H1 (cell line): ENCODE results near the gene ZBTB9. TPM values are rescaled to one million over a fixed set of nuclear protein-coding genes. Genes with fewer than 3 reads are reported as not detected.

ENCODE experiments used
- CTCF ChIA-PET: fragments of 300-600 bp; sonication (Branson Sonifier 250); formaldehyde crosslinking; loops from one replicate; lab custom pipeline; 2021; ENCODE audit not compliant: partially characterized antibody; lab: Charles Lee
- POLR2A ChIA-PET: fragments of 300-600 bp; sonication (Branson Sonifier 250); formaldehyde crosslinking; loops from one replicate; lab custom pipeline; 2021; ENCODE audit warnings: inconsistent platforms; ENCODE audit not compliant: partially characterized antibody; lab: Charles Lee
- DNase-seq, 2 experiments: peaks; one replicate each; pipeline versions ENCODE4 v3.0.0 to v3.0.0-alpha.2; 2010 to 2022; ENCODE audit warnings: low spot score in 2 of 2, low read depth in 1 of 2, mixed read lengths in 1 of 2
- FAIRE-seq: peaks from 2 replicates; lab custom pipeline; 2011; peaks lifted over from hg19 to GRCh38; lab: Jason Lieb, UNC
- H2AFZ ChIP-seq: 2 replicates; pipeline ENCODE4 v1.8.1; 2012; ENCODE audit warnings: low read length, inconsistent platforms
- H2AK5ac ChIP-seq: 2 replicates; pipeline ENCODE4 v1.6.1; 2013; ENCODE audit warnings: low read depth, low read length
- H2BK120ac ChIP-seq: replicated peaks from 2 replicates; pipeline ENCODE3; 2013; ENCODE audit warnings: low read depth, low read length, inconsistent platforms
- H2BK12ac ChIP-seq: 2 replicates; pipeline ENCODE4 v1.6.1; 2013; ENCODE audit warnings: low read depth, low read length
- H2BK15ac ChIP-seq: 2 replicates; pipeline ENCODE4 v1.6.1; 2013; ENCODE audit warnings: low read length
- H2BK20ac ChIP-seq: 2 replicates; pipeline ENCODE4 v1.6.1; 2013; ENCODE audit warnings: low read length
- H2BK5ac ChIP-seq: 2 replicates; pipeline ENCODE4 v1.6.1; 2013; ENCODE audit warnings: low read depth, low read length
- H3K14ac ChIP-seq: 2 replicates; pipeline ENCODE4 v1.6.1; 2013; ENCODE audit warnings: inconsistent platforms; ENCODE audit not compliant: insufficient read length
- H3K18ac ChIP-seq: 2 replicates; pipeline ENCODE4 v1.6.1; 2013; ENCODE audit warnings: low read length; ENCODE audit errors: extremely low read depth
- H3K23ac ChIP-seq: 2 replicates; pipeline ENCODE4 v1.6.1; 2013; ENCODE audit warnings: inconsistent platforms; ENCODE audit not compliant: insufficient read length
- H3K23me2 ChIP-seq: 2 replicates; pipeline ENCODE4 v1.6.1; 2013; ENCODE audit warnings: low read depth, low read length
- H3K27ac ChIP-seq: 2 replicates; pipeline ENCODE4 v1.6.1; 2011; ENCODE audit warnings: low read depth, low read length, inconsistent platforms
- H3K27me3 ChIP-seq, 4 experiments: replicated peaks in 1 of 4; 1 replicate in 1 of 4; 2 replicates in 3 of 4; pipeline versions ENCODE4 v1.6.1 to v1.8.1; 2011 to 2013; ENCODE audit warnings: low read length in 3 of 4, mild to moderate bottlenecking in 3 of 4, inconsistent platforms in 2 of 4, mixed read lengths in 2 of 4, moderate library complexity in 1 of 4; ENCODE audit not compliant: control insufficient read depth in 3 of 4, insufficient read depth in 3 of 4; ENCODE audit errors: extremely low read depth in 1 of 4
- H3K36me3 ChIP-seq, 4 experiments: 2 replicates each; pipeline versions ENCODE4 v1.6.1 to v1.8.1; 2011 to 2013; ENCODE audit warnings: mild to moderate bottlenecking in 4 of 4, low read length in 3 of 4, moderate library complexity in 2 of 4, control low read depth in 1 of 4, inconsistent platforms in 1 of 4; ENCODE audit not compliant: insufficient read depth in 4 of 4, control insufficient read depth in 2 of 4
- H3K4ac ChIP-seq: replicated peaks from 2 replicates; pipeline ENCODE3; 2013; ENCODE audit warnings: low read length, low read depth, mixed read lengths, inconsistent platforms; ENCODE audit not compliant: insufficient read length
- H3K4me1 ChIP-seq, 4 experiments: replicated peaks in 1 of 4; 1 replicate in 1 of 4; 2 replicates in 3 of 4; pipeline versions ENCODE4 v1.6.1 to v1.8.1; 2011 to 2013; ENCODE audit warnings: low read length in 3 of 4, inconsistent platforms in 2 of 4, mixed read lengths in 1 of 4; ENCODE audit not compliant: insufficient read depth in 4 of 4, control insufficient read depth in 3 of 4
- H3K4me2 ChIP-seq, 2 experiments: 2 replicates each; pipeline versions ENCODE4 v1.6.1 to v1.8.1; 2011 to 2013; ENCODE audit warnings: low read depth in 2 of 2, low read length in 2 of 2, control low read depth in 1 of 2, inconsistent platforms in 1 of 2, mild to moderate bottlenecking in 1 of 2; ENCODE audit not compliant: insufficient read depth in 1 of 2
- H3K4me3 ChIP-seq, 4 experiments: fragments of 200-600, 300-600 bp in 1 of 4; sonication (generic), shearing (Covaris generic), sonication (Bioruptor Twin) in 1 of 4; 2 replicates each; pipeline versions ENCODE4 v1.5.1 to v1.8.1; 2011 to 2016; ENCODE audit warnings: low read length in 4 of 4, low read depth in 3 of 4, control low read depth in 2 of 4, inconsistent platforms in 2 of 4, mild to moderate bottlenecking in 2 of 4, mixed read lengths in 1 of 4, moderate library complexity in 1 of 4; ENCODE audit not compliant: insufficient read depth in 2 of 4; ENCODE audit errors: extremely low read depth in 1 of 4
- H3K56ac ChIP-seq: replicated peaks from 2 replicates; pipeline ENCODE3; 2013; ENCODE audit warnings: low read depth, mild to moderate bottlenecking, mixed read lengths, low read length, inconsistent platforms; ENCODE audit not compliant: insufficient read length
- H3K79me1 ChIP-seq: 2 replicates; pipeline ENCODE4 v1.6.1; 2013; ENCODE audit warnings: low read depth, low read length, control low read depth
- H3K79me2 ChIP-seq, 2 experiments: 2 replicates each; pipeline versions ENCODE4 v1.6.1 to v1.8.1; 2012 to 2013; ENCODE audit warnings: low read length in 2 of 2, mild to moderate bottlenecking in 2 of 2, inconsistent platforms in 1 of 2; ENCODE audit not compliant: insufficient read depth in 2 of 2, control insufficient read depth in 1 of 2
- H3K9ac ChIP-seq, 4 experiments: replicated peaks in 1 of 4; 1 replicate in 1 of 4; 2 replicates in 3 of 4; pipeline versions ENCODE4 v1.6.1 to v1.8.1; 2011 to 2013; ENCODE audit warnings: low read depth in 3 of 4, low read length in 3 of 4, control low read depth in 2 of 4, mild to moderate bottlenecking in 2 of 4, moderate library complexity in 2 of 4, inconsistent platforms in 1 of 4; ENCODE audit errors: extremely low read depth in 1 of 4
- H3K9me3 ChIP-seq, 2 experiments: 2 replicates each; pipeline versions ENCODE4 v1.6.1 to v1.8.1; 2012 to 2013; ENCODE audit warnings: mild to moderate bottlenecking in 2 of 2, moderate library complexity in 2 of 2, control low read depth in 1 of 2, inconsistent platforms in 1 of 2, low read depth in 1 of 2, low read length in 1 of 2, mixed read lengths in 1 of 2; ENCODE audit not compliant: insufficient read depth in 2 of 2
- H4K20me1 ChIP-seq, 2 experiments: replicated peaks in 1 of 2; 2 replicates each; pipeline versions ENCODE3 to v1.8.1; 2011 to 2013; ENCODE audit warnings: inconsistent platforms in 2 of 2, low read length in 2 of 2, mild to moderate bottlenecking in 1 of 2; ENCODE audit not compliant: insufficient read depth in 2 of 2, control insufficient read depth in 1 of 2
- H4K5ac ChIP-seq: 2 replicates; pipeline ENCODE4 v1.6.1; 2013; ENCODE audit warnings: low read length, low read depth, mixed read lengths, inconsistent platforms; ENCODE audit not compliant: insufficient read length
- H4K8ac ChIP-seq: 2 replicates; pipeline ENCODE4 v1.8.0; 2013; ENCODE audit warnings: mild to moderate bottlenecking, moderate library complexity, low read length, inconsistent platforms; ENCODE audit not compliant: insufficient read depth; ENCODE audit errors: extremely low read depth
- H4K91ac ChIP-seq: replicated peaks from 2 replicates; pipeline ENCODE3; 2013; ENCODE audit warnings: low read length, mixed read lengths, inconsistent platforms; ENCODE audit not compliant: insufficient read length
- ASH2L ChIP-seq: fragments of 200-600, 300-600 bp; sonication (generic); IDR thresholded peaks from one replicate; pipeline ENCODE4 v1.7.1; 2017; ENCODE audit warnings: low read length
- ATF2 ChIP-seq: IDR thresholded peaks from 2 replicates; pipeline ENCODE4 v1.6.1; 2012; ENCODE audit warnings: low read length, inconsistent platforms
- BACH1 ChIP-seq: IDR thresholded peaks from 2 replicates; pipeline ENCODE4 v1.6.1; 2012; ENCODE audit warnings: low read length, improper control_type of control experiment
- BCL11A ChIP-seq, 2 experiments: IDR thresholded peaks; one replicate each; pipeline ENCODE4 v1.6.1; 2011; ENCODE audit warnings: low read depth in 2 of 2, low read length in 2 of 2, mild to moderate bottlenecking in 2 of 2
- CBX8 ChIP-seq: fragments of 300-800, 300-1000 bp; sonication (generic); IDR thresholded peaks from 2 replicates; pipeline ENCODE4 v1.7.1; 2016; ENCODE audit warnings: low read depth, low read length, borderline replicate concordance
- CHD1 ChIP-seq: IDR thresholded peaks from 2 replicates; pipeline ENCODE4 v1.6.1; 2012; ENCODE audit warnings: low read depth, low read length, improper control_type of control experiment
- KDM5A ChIP-seq: fragments of 200-600 bp; IDR thresholded peaks from 2 replicates; pipeline ENCODE4 v1.7.1; 2012; ENCODE audit warnings: mild to moderate bottlenecking, low read length, inconsistent platforms, mixed read lengths
- MAX ChIP-seq: IDR thresholded peaks from 2 replicates; pipeline ENCODE4 v1.6.1; 2012; ENCODE audit warnings: inconsistent platforms
- RBBP5 ChIP-seq: IDR thresholded peaks from 2 replicates; pipeline ENCODE4 v1.7.1; 2012; ENCODE audit warnings: low read depth, mild to moderate bottlenecking, inconsistent platforms, low read length, moderate library complexity, borderline replicate concordance
- RXRA ChIP-seq: IDR thresholded peaks from 2 replicates; pipeline ENCODE4 v1.6.1; 2011; ENCODE audit warnings: low read depth, mild to moderate bottlenecking, low read length, moderate library complexity; ENCODE audit not compliant: insufficient read depth
- SIRT6 ChIP-seq: IDR thresholded peaks from one replicate; pipeline ENCODE4 v1.7.1; 2012; ENCODE audit warnings: low read length, inconsistent platforms
- SP2 ChIP-seq: IDR thresholded peaks from 2 replicates; pipeline ENCODE4 v1.6.1; 2012; ENCODE audit warnings: mild to moderate bottlenecking, low read length, inconsistent platforms
- ZNF274 ChIP-seq: IDR thresholded peaks from 2 replicates; pipeline ENCODE4 v1.7.0; 2012; ENCODE audit warnings: low read length, borderline replicate concordance; ENCODE audit errors: extremely low read depth
- WGBS, 2 experiments: shearing (Covaris generic) in 1 of 2; methylation state at CpG; one replicate each; pipeline versions ENCODE4 v1.1.6 to v1.1.7; 2013 to 2015; ENCODE audit warnings: low lambda C conversion rate in 2 of 2, mixed read lengths in 2 of 2, inconsistent platforms in 1 of 2, low coverage in 1 of 2, missing lambda C conversion rate in 1 of 2; ENCODE audit not compliant: insufficient replicate concordance in 2 of 2, insufficient coverage in 1 of 2, insufficient read length in 1 of 2; ENCODE audit errors: extremely low coverage in 1 of 2, missing lambda C conversion rate in 1 of 2; 5-methylcytosine and 5-hydroxymethylcytosine counted together
- polyA plus RNA-seq, 7 experiments: library from polyadenylated mRNA; depleted of rRNA in 3 of 7; stranded (reverse) in 5 of 7; unstranded in 2 of 7; fragments of >200 nt in 5 of 7; fragments of 200-250 nt in 2 of 7; gene quantifications; 1 replicate in 5 of 7; 2 replicates in 1 of 7; 4 replicates in 1 of 7; pipeline versions ENCODE4 v1.2.1 to v1.2.3, GENCODE V29; 2011 to 2013; ENCODE audit warnings: missing spikeins in 2 of 7, mixed read lengths in 2 of 7
- total RNA-seq: library from RNA; stranded (reverse); fragmentation: NEBNext Ultra II Directional; extraction: Animal tissue kit (Norgen Biotek cat#: 25700); gene quantifications from 2 replicates; pipeline ENCODE4 v1.2.1, GENCODE V29; 2021

Gene ZBTB9
- total and polyA plus RNA-seq, 2 of the 8 experiments (the other 6 are each of a cell fraction or from before 2014, with no cell fraction given), result 16.9 to 20.2 TPM

GRCh38 chr6:33469661-33470060, 15.3 kb downstream of the ZBTB9 start:
- Histone ChIP-seq H3K27me3 (no peaks in the 10 kb centered on the region), H2BK5ac (no peak overlapping the region), H2AK5ac (no peak overlapping the region), H4K91ac (no peak overlapping the region), H3K36me3 (no peaks in the 10 kb centered on the region), H3K56ac (no peak overlapping the region), H4K20me1 (no peaks in the 10 kb centered on the region), H4K8ac (no peak overlapping the region), H3K14ac (no peak overlapping the region), H3K18ac (no peak overlapping the region), H3K23me2 (no peaks in the 10 kb centered on the region), H3K4me3 (no peak overlapping the region), H4K5ac (no peak overlapping the region), H2BK120ac (no peak overlapping the region), H2AFZ (no peak overlapping the region), H2BK12ac (no peak overlapping the region), H2BK15ac (no peak overlapping the region), H2BK20ac (no peak overlapping the region), H3K79me1 (no peaks in the 10 kb centered on the region), H3K4ac (no peak overlapping the region), H3K4me1 (no peaks in the 10 kb centered on the region), H3K9ac (no peak overlapping the region), H3K23ac (no peak overlapping the region), H3K79me2 (no peaks in the 10 kb centered on the region), H3K9me3 (peaks cover 0 to 5% of the 10 kb centered on the region in 2 experiments; a peak in 1 of 4 replicates), H3K27ac (no peak overlapping the region), H3K4me2 (no peak overlapping the region)
- DNase-seq (no peak), FAIRE-seq (no peak)
- WGBS, 2 experiments, result 88% methylated on average over 3 of the region's 3 CpGs; no CpG with 5 or more reads in 1 of the 2 experiments
- ChIA-PET CTCF (interaction anchor here (0.6 to 0.7 kb wide), 2 partner anchors 134 to 136 kb away, joined by 3 read pairs; no protein-coding TSS in a partner anchor), POLR2A (interaction anchor here (0.8 to 3.9 kb wide), 3 partner anchors 12 to 19 kb away, joined by 3 to 16 read pairs (median 5); partner anchors contain the start of gene ZBTB9)
- no peak for TF ChIP-seq SIRT6
- no peak for TF ChIP-seq CBX8
- no peak for TF ChIP-seq BACH1
- TF ChIP-seq RBBP5, result no peak
- no peak for TF ChIP-seq BCL11A (IDR thresholded peaks at IDR 0.05; ENCODE audit: low read depth in 2 of 2, low read length in 2 of 2)
- no peak for TF ChIP-seq KDM5A
- no peak for TF ChIP-seq ZNF274
- TF ChIP-seq CHD1, result no peak
- TF ChIP-seq SP2, result no peak
- TF ChIP-seq RXRA, result no peak
- TF ChIP-seq ASH2L, result no peak
- no peak for TF ChIP-seq ATF2
- TF ChIP-seq MAX, result no peak
